C4-2B (cell line): Measurements from ENCODE around the gene PLXNA1.

Source experiments
- H3K27ac ChIP-seq: fragments of 450-650 bp; 2 replicates; pipeline ENCODE4 v1.5.1; 2017
- ZFX ChIP-seq: fragments of 450-650 bp; IDR thresholded peaks from 2 replicates; pipeline ENCODE4 v1.6.1; 2017
- TF ChIP-seq, protein P1 (sequence below): fragments of 450-650 bp; conservative IDR thresholded peaks from 2 replicates; pipeline ENCODE4 v1.5.1; 2017; ENCODE audit warnings: mild to moderate bottlenecking

The PLXNA1 gene

GRCh38 chr3:127017781-127018180 lies 34.9 kb downstream of the PLXNA1 start:
- no peak overlapping the region for H3K27ac ChIP-seq
- no peak for TF ChIP-seq ZFX
- TF ChIP-seq, protein P1, sequence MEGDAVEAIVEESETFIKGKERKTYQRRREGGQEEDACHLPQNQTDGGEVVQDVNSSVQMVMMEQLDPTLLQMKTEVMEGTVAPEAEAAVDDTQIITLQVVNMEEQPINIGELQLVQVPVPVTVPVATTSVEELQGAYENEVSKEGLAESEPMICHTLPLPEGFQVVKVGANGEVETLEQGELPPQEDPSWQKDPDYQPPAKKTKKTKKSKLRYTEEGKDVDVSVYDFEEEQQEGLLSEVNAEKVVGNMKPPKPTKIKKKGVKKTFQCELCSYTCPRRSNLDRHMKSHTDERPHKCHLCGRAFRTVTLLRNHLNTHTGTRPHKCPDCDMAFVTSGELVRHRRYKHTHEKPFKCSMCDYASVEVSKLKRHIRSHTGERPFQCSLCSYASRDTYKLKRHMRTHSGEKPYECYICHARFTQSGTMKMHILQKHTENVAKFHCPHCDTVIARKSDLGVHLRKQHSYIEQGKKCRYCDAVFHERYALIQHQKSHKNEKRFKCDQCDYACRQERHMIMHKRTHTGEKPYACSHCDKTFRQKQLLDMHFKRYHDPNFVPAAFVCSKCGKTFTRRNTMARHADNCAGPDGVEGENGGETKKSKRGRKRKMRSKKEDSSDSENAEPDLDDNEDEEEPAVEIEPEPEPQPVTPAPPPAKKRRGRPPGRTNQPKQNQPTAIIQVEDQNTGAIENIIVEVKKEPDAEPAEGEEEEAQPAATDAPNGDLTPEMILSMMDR: no peak

DNA sequence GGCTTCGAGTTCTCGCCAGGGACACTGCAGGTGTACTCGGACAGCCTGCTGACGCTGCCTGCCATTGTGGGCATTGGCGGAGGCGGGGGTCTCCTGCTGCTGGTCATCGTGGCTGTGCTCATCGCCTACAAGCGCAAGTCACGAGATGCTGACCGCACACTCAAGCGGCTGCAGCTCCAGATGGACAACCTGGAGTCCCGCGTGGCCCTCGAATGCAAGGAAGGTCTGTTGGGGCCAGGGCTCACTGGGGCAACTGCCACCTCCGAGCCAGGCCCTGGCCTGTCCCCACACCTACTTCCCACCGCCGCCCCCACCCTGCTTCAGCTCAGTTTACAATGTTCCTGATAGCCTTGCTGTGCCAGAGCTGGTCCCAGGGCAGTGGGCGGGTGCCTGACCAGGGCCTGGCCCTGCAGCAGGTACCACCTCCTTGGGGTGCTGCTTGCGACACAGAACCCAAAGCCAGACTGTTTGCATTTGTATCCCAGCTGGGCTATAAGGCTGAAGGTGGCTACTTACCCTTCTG lies 35.5 kb downstream of the PLXNA1 start:
- TF ChIP-seq, protein P1: no peak
- TF ChIP-seq ZFX: 0 out of 2 replicates have a peak, but pooled peaks have one; percentile 4
- H3K27ac ChIP-seq: no peak overlapping the region

- no peak for TF ChIP-seq ZFX
- TF ChIP-seq, protein P1: no peak
- H3K27ac ChIP-seq: no peak overlapping the region
These were observed 36.5 kb downstream of the PLXNA1 start for GRCh38 chr3:127019449-127019848.

- TF ChIP-seq, protein P1: no peak
- TF ChIP-seq ZFX: no peak
- no peak overlapping the region for H3K27ac ChIP-seq
These were observed 37.6 kb downstream of the PLXNA1 start for GRCh38 chr3:127020543-127020942.

GRCh38 chr3:127022849-127023248 lies 39.9 kb downstream of the PLXNA1 start:
- TF ChIP-seq, protein P1: no peak
- no peak for TF ChIP-seq ZFX
- no peak overlapping the region for H3K27ac ChIP-seq

GRCh38 chr3:127025456-127025855 lies 42.5 kb downstream of the PLXNA1 start:
- H3K27ac ChIP-seq: no peak overlapping the region
- TF ChIP-seq, protein P1: no peak
- no peak for TF ChIP-seq ZFX

GRCh38 chr3:127026036-127026435 lies 43.1 kb downstream of the PLXNA1 start:
- H3K27ac ChIP-seq: no peak overlapping the region
- TF ChIP-seq, protein P1: no peak
- TF ChIP-seq ZFX: no peak
